GM10847 (cell line): Measurements from ENCODE around the gene ATP6V1E1.

Source experiments
- POLR2A ChIP-seq: IDR thresholded peaks from 2 replicates; pipeline ENCODE4 v1.6.1; 2011; ENCODE audit not compliant: insufficient read length; ENCODE audit errors: extremely low read depth

The ATP6V1E1 gene

DNA sequence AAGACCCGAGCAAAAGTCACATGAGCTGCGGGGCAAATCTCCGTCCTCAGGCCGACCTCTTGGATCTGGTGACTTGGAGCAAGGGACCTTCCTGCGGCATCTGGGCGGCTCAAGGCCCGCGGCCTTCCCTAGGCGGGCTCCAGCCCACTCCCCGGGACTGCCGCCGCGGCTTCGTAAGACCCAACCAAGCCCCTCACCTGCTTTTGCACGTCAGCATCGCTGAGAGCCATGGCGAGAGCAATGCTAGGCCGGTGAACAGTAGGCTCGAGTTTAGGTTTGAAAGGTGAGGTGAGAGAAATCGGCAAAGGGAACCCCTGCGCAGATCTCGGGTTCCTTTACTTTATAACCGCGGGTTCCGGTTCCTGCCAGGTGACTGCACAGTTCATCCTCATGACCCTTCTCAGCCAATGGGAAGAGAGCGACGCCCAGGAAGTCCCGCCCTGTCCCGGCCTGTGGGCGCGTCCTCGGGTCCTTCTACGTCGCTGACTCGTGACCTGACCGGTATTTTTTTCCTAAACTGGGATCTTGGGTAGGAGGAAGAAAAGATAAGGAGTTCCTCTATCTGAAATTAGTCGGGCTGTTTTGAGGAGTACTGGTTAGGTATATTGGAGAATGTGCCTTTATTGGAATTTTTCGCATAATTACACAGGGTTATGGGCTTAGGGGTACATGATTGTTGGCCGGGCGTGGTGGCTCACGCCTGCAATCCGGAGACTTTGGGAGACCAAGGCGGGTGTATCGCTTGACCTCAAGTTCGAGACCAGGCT lies at the start of gene ATP6V1E1:
ATP6V1E1 (minus strand) TSS at position 344 of the 767 bp plus-strand sequence; CDS start at position 230, 114 bp downstream.
- TF ChIP-seq POLR2A: peak; percentile 46

DNA sequence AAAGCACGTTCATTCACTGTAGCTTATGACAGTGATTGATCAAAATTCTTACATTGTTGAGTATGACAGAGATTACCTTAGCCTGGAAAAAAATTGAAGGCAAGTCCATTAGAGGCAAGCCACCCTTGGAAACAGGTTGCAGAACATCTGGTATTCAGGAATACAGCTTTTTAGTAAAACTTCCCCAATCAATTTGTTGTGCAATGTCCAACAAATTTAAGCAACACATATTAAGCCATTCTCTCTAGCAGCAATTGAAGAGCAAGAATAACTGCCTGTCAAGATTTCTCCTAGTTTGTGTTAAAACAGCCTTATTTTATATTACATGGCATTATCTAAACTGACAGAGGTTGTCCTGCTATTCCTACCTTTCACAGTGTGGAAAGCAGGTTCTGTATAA lies 47.0 kb upstream of the ATP6V1E1 start:
- no peak for TF ChIP-seq POLR2A

DNA sequence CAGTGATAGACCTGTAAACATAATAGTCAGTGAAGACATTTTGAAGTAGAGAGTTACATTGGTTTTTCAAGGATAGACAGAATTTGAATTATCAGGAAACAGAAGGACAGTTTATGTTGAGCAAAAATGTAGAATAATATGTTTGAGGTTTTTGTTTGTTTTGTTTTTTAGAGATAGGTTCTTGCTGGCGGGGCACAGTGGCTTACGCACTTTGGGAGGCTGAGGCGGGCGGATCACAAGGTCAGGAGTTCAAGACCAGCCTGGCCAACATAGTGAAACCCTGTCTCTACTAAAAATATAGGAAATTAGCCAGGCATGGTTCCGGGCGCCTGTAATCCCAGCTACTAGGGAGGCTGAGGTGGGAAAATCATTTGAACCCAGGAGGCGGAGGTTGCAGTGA lies 45.6 kb upstream of the ATP6V1E1 start:
- TF ChIP-seq POLR2A: no peak

DNA sequence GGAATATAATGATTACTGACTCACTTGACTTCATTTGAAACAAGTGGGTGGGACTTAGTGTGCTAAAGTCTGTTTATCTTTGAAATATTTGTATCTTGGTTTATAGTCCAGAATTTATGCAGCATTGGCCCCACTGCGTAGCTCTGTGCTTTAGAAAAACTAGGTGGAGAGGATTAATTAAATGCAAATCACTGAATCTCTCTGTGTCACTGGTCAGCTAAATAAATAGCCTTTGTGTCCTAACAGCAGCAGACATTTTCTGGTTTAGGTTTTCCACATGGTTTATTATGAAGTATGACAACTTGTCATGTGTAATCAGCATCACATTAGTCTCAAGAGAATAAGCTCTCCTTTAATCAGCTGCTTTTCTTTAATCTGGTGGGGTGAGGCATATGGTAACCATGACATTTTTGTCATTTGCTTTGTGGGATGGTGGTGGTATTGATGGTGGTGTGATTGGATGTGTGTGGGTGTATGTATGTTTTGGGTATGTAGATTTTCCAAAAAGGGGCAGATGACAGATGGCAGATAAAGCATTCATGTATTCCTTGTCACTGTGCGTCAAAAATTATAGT lies 44.0 kb upstream of the ATP6V1E1 start:
- no peak for TF ChIP-seq POLR2A

DNA sequence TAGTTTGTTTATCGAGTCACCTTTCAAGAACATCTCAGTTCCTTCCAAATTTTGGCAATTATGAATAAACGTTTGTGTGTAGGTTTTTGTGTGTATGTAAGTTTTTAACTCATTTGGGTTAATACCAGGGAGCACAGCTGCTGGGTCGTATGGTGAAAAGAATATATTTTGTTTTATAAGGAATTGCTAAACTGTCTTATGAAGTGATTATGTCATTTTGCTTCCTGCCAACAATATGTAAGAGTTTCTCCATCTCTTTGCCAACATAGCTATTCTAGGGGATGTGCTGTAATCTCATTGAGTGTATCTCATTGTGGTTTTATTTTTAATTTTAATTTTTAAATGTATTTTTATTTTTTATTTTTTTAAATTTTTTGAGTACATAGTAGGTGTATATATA lies 37.3 kb upstream of the ATP6V1E1 start:
- TF ChIP-seq POLR2A: no peak

DNA sequence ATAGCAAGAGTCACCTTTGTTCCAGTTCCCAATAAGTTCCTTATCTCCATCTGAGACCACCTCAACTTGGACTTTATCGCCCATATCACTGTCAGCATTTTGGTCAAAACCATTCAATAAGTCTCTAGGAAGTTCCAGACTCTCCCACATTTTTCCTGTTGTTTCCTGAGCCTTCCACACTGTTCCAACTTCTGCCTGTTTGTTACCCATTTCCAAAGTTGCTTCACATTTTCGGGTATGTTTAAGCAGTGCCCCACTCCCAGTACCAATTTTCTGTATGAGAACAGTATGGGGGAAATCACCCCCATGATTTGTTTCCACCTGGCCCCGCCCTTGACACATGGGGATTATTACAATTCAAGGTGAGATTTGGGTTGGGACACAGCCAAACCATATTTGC lies 36.7 kb upstream of the ATP6V1E1 start:
- no peak for TF ChIP-seq POLR2A

DNA sequence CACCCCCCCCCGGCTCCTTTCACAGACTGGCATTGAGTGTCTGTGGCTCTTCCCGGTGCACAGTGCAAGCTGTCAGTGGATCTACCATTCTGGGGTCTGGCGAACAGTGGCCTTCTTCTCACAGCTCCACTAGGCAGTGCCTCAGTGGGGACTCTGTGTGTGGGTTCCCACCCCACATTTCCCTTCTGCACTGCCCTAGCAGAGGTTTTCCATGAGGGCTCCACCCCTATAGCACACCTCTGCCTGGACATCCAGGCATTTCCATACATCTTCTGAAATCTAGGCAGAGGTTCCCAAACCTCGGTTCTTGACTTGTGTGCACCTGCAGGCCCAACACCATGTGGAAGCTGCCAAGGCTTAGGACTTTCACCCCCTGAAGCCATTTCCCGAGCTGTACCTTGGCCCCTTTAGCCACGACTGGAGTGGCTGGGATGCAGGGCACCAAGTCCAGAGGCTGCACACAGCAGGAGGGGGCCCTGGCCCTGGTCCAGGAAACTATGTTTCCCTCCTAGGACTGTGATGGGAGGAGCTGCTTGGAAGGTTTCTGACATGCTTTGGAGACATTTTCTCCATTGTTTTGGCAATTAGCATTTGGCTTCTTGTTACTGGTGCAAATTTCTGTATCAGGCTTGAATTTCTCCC lies 36.0 kb upstream of the ATP6V1E1 start:
- no peak for TF ChIP-seq POLR2A

DNA sequence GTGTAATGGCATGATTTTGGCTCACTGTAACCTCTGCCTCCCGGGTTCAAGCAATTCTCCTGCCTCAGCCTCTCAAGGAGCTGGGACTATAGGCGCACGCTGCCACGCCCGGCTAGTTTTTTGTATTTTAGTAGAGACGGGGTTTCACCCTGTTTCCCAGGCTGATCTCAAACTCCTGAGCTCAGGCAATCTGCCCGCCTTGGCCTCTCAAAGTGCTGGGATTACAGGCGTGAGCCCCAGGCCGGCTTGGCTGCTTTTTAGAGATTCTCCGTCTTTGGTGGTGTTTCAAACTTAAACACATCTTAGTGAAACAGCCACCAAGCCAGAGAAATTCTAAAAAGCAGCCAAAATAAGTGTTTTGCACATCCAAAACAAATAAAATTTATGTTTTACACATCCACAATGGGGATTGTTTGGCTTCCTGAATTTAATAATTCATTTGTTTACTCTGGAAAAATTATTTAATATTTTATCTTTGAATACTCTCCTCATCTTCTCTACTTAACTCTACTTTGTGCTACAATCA lies 28.4 kb upstream of the ATP6V1E1 start:
- no peak for TF ChIP-seq POLR2A

DNA sequence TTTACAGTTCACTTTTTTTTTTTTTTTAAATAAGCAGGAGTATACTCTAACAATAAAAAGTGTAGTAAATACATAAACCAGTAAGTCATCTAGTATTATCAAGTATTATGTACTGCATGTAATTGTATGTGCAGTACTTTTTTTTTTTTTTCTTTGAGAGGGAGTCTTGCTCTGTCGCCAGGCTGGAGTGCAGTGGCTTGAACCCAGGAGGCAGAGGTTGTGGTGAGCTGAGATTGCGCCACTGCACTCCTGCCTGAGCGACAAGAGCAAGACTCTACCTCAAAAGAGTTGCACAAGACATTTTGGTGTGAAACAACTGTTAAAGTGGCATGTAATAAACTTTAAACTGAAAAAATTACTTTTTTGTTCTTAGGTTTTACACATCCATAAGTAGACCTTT lies 26.7 kb upstream of the ATP6V1E1 start:
- TF ChIP-seq POLR2A: no peak

DNA sequence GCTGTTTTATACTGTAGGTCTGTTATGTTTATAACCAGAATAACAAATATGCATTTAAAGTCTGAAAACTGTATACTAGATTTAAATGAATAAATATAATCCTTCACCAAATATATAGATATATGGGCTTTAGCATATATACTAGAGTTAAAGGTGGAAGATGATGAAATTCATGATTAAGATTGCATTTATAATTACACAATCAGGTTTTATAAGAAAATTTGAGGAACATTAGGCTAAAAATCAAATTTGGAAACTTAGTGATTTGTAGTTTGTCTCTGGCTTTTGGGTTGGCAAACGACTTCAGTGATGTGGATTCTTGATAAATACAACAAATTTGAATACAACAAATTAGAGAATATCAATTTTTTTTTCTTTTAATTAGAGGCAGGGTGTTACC lies 20.0 kb upstream of the ATP6V1E1 start:
- no peak for TF ChIP-seq POLR2A

DNA sequence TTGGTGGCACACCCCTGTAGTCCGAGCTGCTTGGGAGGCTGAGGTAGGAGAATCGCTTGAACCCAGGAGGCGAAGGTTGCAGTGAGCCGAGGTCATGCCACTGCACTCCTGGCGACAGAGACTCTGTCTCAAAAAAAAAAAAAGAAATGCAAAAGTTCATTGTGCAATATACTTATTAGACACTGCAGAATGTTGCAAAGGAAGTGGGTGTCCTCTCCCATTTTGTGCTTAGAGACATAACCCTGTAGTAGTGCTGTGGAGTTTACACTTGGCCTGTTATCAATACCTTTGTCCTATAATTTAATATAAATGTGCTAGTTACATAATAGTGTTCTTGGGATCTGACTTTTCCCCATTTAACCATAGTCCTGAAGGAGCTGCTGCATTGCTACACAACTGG lies 19.4 kb upstream of the ATP6V1E1 start:
- TF ChIP-seq POLR2A: no peak

DNA sequence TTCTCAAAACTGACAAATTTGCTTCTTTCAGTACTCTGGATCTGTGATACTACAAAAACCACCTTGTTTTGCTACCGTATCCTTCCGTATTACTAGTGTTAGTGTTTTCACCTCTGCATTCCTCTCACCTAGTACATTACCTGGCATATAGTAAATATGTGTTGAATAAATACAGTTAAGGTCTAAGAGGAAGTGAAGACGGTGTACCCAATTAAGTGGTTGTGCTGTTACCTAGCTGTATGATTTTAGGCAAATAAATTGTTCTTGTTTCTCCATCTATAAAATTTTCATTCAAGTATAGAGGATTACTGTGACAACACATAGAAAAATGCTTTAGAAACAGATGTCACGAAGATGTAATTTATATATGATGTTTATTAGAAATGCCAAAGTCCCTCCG lies 18.9 kb upstream of the ATP6V1E1 start:
- no peak for TF ChIP-seq POLR2A

DNA sequence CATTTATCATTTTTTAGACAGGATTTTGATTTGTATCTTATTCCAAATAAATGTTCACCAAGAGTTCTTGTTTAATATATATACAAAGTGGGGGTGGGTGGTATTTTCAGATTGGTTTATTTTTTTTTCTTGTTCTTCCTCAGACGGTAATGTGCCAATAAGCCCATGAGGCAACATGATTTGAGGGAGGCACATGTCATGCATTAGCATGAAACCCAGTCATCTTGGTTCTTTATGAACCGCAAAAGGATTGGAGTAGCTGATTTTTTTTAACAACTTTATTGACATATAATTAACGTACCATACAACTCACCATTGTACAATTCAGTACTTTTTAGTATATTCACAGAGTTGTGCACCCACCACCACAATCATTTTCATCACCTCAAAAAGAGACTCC lies 12.7 kb upstream of the ATP6V1E1 start:
- TF ChIP-seq POLR2A: no peak

DNA sequence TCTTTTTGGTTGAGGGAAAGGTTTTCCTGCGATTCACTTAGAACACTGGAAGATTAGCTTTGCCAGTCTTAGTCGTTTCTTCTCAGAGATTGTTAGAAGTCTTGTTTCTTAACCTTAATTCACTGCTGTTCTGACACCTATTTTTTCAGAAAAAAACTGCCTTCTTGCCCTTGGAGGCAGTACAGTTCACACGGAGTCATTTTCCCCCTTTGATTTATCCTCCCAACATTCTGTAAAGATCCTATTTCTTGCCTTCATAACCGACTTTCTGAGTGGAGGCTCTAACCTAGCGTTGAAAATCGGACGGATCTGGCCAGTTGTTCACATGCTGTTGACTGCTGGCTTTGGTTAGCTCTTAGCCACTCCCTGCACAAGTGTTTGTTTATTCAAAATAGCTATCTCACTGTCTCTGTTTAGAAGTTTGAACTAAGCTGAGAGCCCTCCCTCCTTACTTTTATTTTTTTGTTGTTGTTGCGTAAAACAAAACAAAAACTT lies 10.7 kb upstream of the ATP6V1E1 start:
- no peak for TF ChIP-seq POLR2A

DNA sequence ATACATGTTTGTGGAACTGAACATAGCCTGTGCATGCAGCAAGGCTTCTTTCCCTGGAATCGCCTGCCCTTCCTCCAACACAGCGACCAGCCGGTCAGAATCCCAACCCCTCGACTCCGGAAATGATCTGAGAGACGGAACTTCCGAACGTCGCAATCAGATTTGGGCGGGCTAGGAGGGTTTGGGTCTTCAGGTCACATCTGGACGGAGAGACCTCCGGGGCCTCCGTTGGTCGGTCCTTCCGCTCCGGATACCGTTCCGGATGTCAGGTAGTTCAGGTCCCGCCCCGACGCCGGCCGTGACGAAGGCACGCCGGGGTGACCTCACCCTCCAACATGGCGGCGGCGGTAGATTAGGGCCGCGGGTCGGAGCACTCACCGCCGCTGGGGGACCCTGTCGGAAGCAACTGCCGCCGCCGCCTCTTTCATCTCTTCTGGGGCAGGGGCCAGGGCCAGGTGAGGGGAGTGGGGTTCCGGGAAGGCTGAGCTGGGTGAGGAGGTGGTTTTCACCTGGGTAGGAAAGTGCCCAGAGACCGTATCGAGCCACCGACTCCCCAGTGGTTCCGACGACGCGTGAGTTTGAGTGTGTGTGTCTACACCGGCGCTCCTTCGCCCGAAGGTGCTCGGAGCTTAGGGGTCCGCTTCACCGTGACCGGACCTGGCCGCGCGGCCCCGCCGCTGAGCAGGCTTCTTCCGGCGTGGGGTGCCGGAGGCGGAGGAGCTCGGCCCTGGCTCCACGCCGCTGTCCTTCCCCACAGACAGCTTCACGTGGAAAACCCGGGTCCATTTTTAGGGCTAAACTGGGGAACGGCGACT lies 10.1 kb upstream of the ATP6V1E1 start, which contains the start of gene BCL2L13:
BCL2L13 (plus strand) TSS at position 326 of the 815 bp plus-strand sequence. CDS start 16,955 bp downstream, outside the sequence.
- peak; percentile 93 for TF ChIP-seq POLR2A
